ENCODE results near the gene SAMD11.

GRCh38 chr1:953524-954320, 30.0 kb downstream of the SAMD11 start:
- TF ChIP-seq ZSCAN5A (CRISPR knock-in tag; IDR thresholded peaks at IDR 0.05; ENCODE audit: borderline replicate concordance) (no peak), TEAD3 (CRISPR knock-in tag; optimal IDR thresholded peaks at IDR 0.05; ENCODE audit: borderline replicate concordance) (no peak), POLR2AphosphoS5 (IDR thresholded peaks at IDR 0.05; ENCODE audit: low read depth, low read length) (no peak), ZBTB49 (CRISPR knock-in tag; IDR thresholded peaks at IDR 0.05; ENCODE audit: borderline replicate concordance) (no peak), NCOA2 (CRISPR knock-in tag; IDR thresholded peaks at IDR 0.05) (no peak), RERE (CRISPR knock-in tag; IDR thresholded peaks at IDR 0.05; ENCODE audit: low read depth) (no peak), CTCF (CRISPR knock-in tag; IDR thresholded peaks at IDR 0.05) (no peak), ZNF543 (CRISPR knock-in tag; IDR thresholded peaks at IDR 0.05) (no peak), EED (CRISPR knock-in tag; IDR thresholded peaks at IDR 0.05) (no peak), TFE3 (CRISPR knock-in tag; IDR thresholded peaks at IDR 0.05) (no peak), ZNF570 (CRISPR knock-in tag; IDR thresholded peaks at IDR 0.05; ENCODE audit: borderline replicate concordance) (no peak), HMGXB4 (CRISPR knock-in tag; IDR thresholded peaks at IDR 0.05; ENCODE audit: borderline replicate concordance in 1 of 2, low read depth in 1 of 2) (no peak)

Data from HepG2 (cell line).